MCF 10A (cell line): ENCODE data around the gene GJC3. TPM values are rescaled to one million over a fixed set of nuclear protein-coding genes. Genes with fewer than 3 reads are reported as not detected.
A peak's percentile ranks its signal among the peaks of the same experiment; 100 is the strongest.
"Not testable (repeated sequence)": the region's sequence is repeated elsewhere in the genome, so short reads cannot be mapped to it uniquely, and the experiment has no call there.

Source experiments
- BruUV-seq: library from RNA; stranded (reverse); fragments of 400-500 nt; replicated peaks from 2 replicates; lab custom pipeline; 2021; lab: Mats Ljungman, UMichigan
- CTCF ChIA-PET: fragments of 300-600 bp; sonication (Branson Sonifier 250); formaldehyde crosslinking; extraction: SDS; loops from one replicate; lab custom pipeline; 2021; ENCODE audit warnings: antibody characterized with exemption, inconsistent platforms; lab: Yijun Ruan, JAX
- POLR2A ChIA-PET: fragments of 300-600, 350-650 bp; sonication (Branson Sonifier 250); formaldehyde crosslinking; extraction: SDS; loops from one replicate; lab custom pipeline; 2020; ENCODE audit warnings: antibody characterized with exemption, inconsistent platforms; lab: Yijun Ruan, JAX
- DNase-seq: peaks from one replicate; pipeline ENCODE4 v3.0.0-alpha.2; 2018; ENCODE audit not compliant: unreplicated experiment
- H3K27ac Mint-ChIP-seq: one replicate; pipeline ENCODE4 v1.8.0; 2022; ENCODE audit warnings: mild to moderate bottlenecking, low read depth, mixed read lengths; ENCODE audit not compliant: unreplicated experiment
- H3K27me3 Mint-ChIP-seq: one replicate; pipeline ENCODE4 v1.8.0; 2022; ENCODE audit warnings: mixed read lengths; ENCODE audit not compliant: insufficient read depth, unreplicated experiment
- H3K36me3 Mint-ChIP-seq: one replicate; pipeline ENCODE4 v1.8.0; 2022; ENCODE audit warnings: mild to moderate bottlenecking, moderate library complexity, mixed read lengths; ENCODE audit not compliant: insufficient read depth, unreplicated experiment
- H3K4me1 Mint-ChIP-seq: one replicate; pipeline ENCODE4 v1.8.0; 2022; ENCODE audit warnings: mixed read lengths; ENCODE audit not compliant: insufficient read depth, unreplicated experiment
- H3K4me3 Mint-ChIP-seq: one replicate; pipeline ENCODE4 v1.8.0; 2022; ENCODE audit warnings: mild to moderate bottlenecking, moderate library complexity, mixed read lengths; ENCODE audit not compliant: unreplicated experiment
- H3K9me3 Mint-ChIP-seq: one replicate; pipeline ENCODE4 v1.8.0; 2022; ENCODE audit warnings: mixed read lengths; ENCODE audit not compliant: unreplicated experiment
- intact Hi-C: fragments of 100-400 bp; cut with micrococcal nuclease; formaldehyde crosslinking; loops from 2 replicates; pipeline ENCODE4 v1.14.1; 2022
- total RNA-seq: library from RNA; stranded (reverse); gene quantifications from 2 replicates; pipeline ENCODE4 v1.2.3, GENCODE V29; 2022
- TF ChIP-seq, protein P1 (sequence below): fragments of 200-600 bp; IDR thresholded peaks from one replicate; pipeline ENCODE4 v1.8.0; 2022; ENCODE audit warnings: antibody characterized with exemption, mild to moderate bottlenecking; ENCODE audit not compliant: unreplicated experiment

Gene GJC3
- total RNA-seq, 1 experiment from 2014 or later, result not detected

GRCh38 chr7:99958564-99959227 lies 29.3 kb upstream of the GJC3 start:
- Mint-ChIP-seq H3K4me3 (no peak overlapping the region), H3K27ac (no peak overlapping the region), H3K4me1 (peaks cover 31% of the 10 kb centered on the region), H3K9me3 (no peaks in the 10 kb centered on the region), H3K27me3 (peaks cover 52% of the 10 kb centered on the region), H3K36me3 (no peaks in the 10 kb centered on the region)
- POLR2A ChIA-PET, result no interaction called here
- no peak for DNase-seq
- no TSS peak for BruUV-seq
- CTCF ChIA-PET, result no interaction called here
- TF ChIP-seq, protein P1, sequence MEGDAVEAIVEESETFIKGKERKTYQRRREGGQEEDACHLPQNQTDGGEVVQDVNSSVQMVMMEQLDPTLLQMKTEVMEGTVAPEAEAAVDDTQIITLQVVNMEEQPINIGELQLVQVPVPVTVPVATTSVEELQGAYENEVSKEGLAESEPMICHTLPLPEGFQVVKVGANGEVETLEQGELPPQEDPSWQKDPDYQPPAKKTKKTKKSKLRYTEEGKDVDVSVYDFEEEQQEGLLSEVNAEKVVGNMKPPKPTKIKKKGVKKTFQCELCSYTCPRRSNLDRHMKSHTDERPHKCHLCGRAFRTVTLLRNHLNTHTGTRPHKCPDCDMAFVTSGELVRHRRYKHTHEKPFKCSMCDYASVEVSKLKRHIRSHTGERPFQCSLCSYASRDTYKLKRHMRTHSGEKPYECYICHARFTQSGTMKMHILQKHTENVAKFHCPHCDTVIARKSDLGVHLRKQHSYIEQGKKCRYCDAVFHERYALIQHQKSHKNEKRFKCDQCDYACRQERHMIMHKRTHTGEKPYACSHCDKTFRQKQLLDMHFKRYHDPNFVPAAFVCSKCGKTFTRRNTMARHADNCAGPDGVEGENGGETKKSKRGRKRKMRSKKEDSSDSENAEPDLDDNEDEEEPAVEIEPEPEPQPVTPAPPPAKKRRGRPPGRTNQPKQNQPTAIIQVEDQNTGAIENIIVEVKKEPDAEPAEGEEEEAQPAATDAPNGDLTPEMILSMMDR, result no peak
- intact Hi-C loops, result no loop called here

DNA sequence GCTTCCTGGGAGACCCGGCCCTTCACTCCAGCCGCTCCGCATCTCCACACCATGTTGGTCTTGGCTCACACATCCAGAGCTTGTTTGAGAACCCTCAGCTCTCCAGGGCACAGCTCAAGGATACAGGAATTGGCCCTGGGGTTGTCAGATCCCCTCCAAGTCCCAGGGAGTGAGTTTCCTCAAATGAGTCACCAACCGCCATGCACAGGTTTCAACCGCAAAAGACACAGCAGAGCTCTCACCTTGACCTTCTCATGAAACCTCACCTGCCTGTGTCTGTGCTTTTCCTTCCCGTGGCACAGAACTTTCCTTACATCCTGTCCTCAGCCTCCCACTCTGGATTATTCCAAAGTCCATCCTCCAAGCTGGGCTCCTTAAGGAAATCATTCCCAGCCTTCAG lies 25.8 kb upstream of the GJC3 start:
- Mint-ChIP-seq H3K4me3 (no peak overlapping the region), H3K4me1 (peaks cover 41% of the 10 kb centered on the region), H3K27ac (no peak overlapping the region), H3K9me3 (no peaks in the 10 kb centered on the region), H3K36me3 (no peaks in the 10 kb centered on the region), H3K27me3 (peaks cover 20% of the 10 kb centered on the region)
- POLR2A ChIA-PET, result interaction anchor here (0.6 to 2.6 kb wide), 7 partner anchors 15 to 151 kb away, joined by 3 to 13 read pairs (median 3); partner anchors contain the start of genes AZGP1 and TRIM4
- TF ChIP-seq, protein P1, result no peak
- intact Hi-C loops, result no loop called here
- BruUV-seq, result no TSS peak
- CTCF ChIA-PET, result interaction anchor here (0.6 to 1.1 kb wide), 4 partner anchors 37 to 494 kb away, joined by 3 to 6 read pairs (median 4); no protein-coding TSS in a partner anchor
- peak; percentile 86 for DNase-seq

DNA sequence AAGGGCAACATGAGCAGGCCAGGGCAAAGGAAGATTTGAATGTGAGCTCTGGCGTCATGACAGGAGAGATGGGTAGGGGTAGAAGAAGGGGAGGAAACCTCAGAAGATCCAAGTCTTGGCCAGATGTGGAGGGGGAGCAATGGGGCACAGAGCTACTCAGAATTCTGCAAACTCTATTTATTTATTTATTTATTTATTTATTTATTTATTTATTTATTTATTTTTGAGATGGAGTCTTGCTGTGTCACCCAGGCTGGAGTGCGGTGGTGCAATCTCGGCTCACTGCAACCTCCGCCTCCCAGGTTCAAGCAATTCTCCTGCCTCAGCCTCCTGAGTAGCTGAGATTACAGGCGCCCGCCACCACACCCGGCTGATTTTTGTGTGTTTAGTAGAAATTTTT lies 25.2 kb upstream of the GJC3 start:
- CTCF ChIA-PET, result interaction anchor here (0.6 kb wide), 1 partner anchor 100 kb away, joined by 4 read pairs; no protein-coding TSS in a partner anchor
- H3K9me3 Mint-ChIP-seq, H3K36me3 Mint-ChIP-seq, H3K4me3 Mint-ChIP-seq, H3K27ac Mint-ChIP-seq, intact Hi-C loops, BruUV-seq: not testable (repeated sequence)
- peak; percentile 11 for DNase-seq
- H3K27me3 Mint-ChIP-seq, result peaks cover 14% of the 10 kb centered on the region
- POLR2A ChIA-PET, result interaction anchor here (0.6 to 2.6 kb wide), 4 partner anchors 17 to 151 kb away, joined by 3 to 13 read pairs (median 6); partner anchors contain the start of gene TRIM4
- H3K4me1 Mint-ChIP-seq, result peaks cover 44% of the 10 kb centered on the region

DNA sequence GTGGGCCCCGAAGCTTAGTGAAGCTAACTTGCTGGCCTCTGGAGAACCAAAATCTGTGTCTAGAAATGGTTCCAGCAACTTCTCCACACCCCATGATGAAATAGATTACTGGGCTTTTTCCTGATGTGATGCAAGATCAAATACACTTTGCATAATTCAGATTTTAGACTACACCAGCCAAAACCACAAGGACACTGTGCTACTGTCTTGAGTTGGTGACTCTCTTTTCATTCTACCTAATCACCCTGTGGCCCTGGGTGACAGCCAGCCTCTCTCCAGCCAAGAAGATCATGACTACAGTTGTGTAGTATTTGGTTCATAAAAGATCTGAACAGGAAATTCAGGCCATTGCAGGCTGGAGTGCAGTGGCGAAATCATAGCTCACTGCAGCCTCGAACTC lies 24.2 kb upstream of the GJC3 start:
- ChIA-PET POLR2A (interaction anchor here (1.8 to 2.6 kb wide), 2 partner anchors 24 to 34 kb away, joined by 5 to 13 read pairs; partner anchors contain the start of gene TRIM4), CTCF (interaction anchor here (0.6 to 1.8 kb wide), 7 partner anchors 8 to 1596 kb away, joined by 3 to 5 read pairs (median 3); partner anchors contain the start of gene GJC3)
- Mint-ChIP-seq H3K36me3 (no peaks in the 10 kb centered on the region), H3K27ac (peak overlapping the region; percentile 46), H3K9me3 (no peaks in the 10 kb centered on the region), H3K4me1 (peaks cover 41% of the 10 kb centered on the region), H3K27me3 (peaks cover 13% of the 10 kb centered on the region), H3K4me3 (no peak overlapping the region)
- peak; percentile 88 for DNase-seq
- TF ChIP-seq, protein P1, result no peak
- BruUV-seq, result no TSS peak
- intact Hi-C loops, result no loop called here

DNA sequence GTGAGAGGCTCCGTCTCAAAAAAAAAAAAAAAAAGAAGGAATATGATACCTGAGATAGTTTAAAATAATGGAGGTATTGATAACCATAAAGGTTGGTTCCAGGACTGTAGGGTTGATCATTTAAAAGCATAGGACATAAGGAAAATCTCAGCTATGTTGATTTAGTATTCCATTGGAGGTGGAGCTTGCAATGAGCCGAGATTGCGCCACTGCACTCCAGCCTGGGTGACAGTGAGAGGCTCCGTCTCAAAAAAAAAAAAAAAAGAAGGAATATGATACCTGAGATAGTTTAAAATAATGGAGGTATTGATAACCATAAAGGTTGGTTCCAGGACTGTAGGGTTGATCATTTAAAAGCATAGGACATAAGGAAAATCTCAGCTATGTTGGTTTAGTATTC lies 23.2 kb upstream of the GJC3 start:
- BruUV-seq, intact Hi-C loops, H3K9me3 Mint-ChIP-seq, H3K36me3 Mint-ChIP-seq, DNase-seq, H3K4me3 Mint-ChIP-seq: not testable (repeated sequence)
- POLR2A ChIA-PET, result interaction anchor here (0.7 to 2.6 kb wide), 4 partner anchors 15 to 33 kb away, joined by 3 to 13 read pairs (median 4); partner anchors contain the start of gene TRIM4
- Mint-ChIP-seq H3K27me3 (peaks cover 13% of the 10 kb centered on the region), H3K27ac (peak overlapping the region; percentile 46), H3K4me1 (peaks cover 37% of the 10 kb centered on the region)
- CTCF ChIA-PET, result interaction anchor here (0.7 to 1.8 kb wide), 3 partner anchors 23 to 75 kb away, joined by 3 to 4 read pairs (median 3); partner anchors contain the start of gene GJC3

DNA sequence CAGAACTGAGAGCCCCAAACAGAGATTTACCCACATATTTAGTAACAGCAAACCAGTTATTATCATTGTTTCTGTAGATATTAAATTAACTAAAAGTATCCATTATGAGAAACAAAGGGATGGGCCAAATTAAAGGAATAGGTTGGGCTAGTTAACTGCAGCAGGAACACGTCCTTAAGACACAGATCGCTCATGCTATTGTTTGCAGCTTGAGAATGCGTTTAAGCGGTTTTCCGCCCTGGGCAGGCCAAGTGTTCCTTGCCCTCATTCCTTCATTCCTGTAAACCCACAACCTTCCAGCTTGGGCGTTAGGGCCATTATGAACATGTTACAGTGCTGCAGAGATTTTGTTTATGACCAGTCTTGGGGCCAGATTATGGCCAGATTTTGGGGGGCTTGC lies 21.4 kb upstream of the GJC3 start:
- CTCF ChIA-PET, result interaction anchor here (1.1 to 2.2 kb wide), 5 partner anchors 37 to 319 kb away, joined by 3 to 8 read pairs (median 3); no protein-coding TSS in a partner anchor
- H3K36me3 Mint-ChIP-seq, H3K27ac Mint-ChIP-seq, intact Hi-C loops, H3K27me3 Mint-ChIP-seq, DNase-seq, BruUV-seq, H3K9me3 Mint-ChIP-seq, POLR2A ChIA-PET, H3K4me3 Mint-ChIP-seq: not testable (repeated sequence)
- H3K4me1 Mint-ChIP-seq, result peaks cover 34% of the 10 kb centered on the region
